Measurements from ENCODE around the gene COX6B2.
"Not testable (repeated sequence)": the region's sequence is repeated elsewhere in the genome, so short reads cannot be mapped to it uniquely, and the experiment has no call there.

The COX6B2 gene, protein sequence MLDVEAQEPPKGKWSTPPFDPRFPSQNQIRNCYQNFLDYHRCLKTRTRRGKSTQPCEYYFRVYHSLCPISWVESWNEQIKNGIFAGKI

DNA sequence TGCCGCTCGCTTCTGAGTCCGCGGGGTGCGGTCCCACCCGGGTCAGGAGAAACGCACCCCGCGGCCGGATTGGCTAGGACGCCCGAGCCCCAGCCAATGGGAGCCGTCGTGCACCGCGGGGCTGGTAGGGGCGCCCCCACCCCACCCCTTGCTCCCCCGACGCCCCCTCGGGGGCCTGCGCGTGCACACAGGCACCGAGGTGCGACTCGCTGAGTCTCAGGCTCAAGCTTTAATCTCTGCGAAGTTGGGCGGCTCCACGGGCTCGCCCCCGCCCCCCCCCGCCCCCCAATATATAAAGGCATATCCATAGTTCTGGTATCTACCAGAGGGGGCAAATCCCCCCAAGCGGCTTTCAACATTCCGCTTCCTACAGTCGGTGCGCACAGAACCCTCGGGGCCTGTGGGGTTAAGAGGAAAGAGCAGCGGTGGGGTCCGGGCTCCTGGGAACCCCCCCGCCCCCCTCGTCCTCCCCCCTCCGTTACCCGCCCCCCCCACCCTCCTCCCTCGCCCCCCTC is at the start of gene COX6B2:
COX6B2 (minus strand) TSS at position 22 of the 515 bp plus-strand sequence. CDS start 198 bp downstream, outside the sequence.
- DNase-seq (ENCODE audit: low spot score), result no peak

DNA sequence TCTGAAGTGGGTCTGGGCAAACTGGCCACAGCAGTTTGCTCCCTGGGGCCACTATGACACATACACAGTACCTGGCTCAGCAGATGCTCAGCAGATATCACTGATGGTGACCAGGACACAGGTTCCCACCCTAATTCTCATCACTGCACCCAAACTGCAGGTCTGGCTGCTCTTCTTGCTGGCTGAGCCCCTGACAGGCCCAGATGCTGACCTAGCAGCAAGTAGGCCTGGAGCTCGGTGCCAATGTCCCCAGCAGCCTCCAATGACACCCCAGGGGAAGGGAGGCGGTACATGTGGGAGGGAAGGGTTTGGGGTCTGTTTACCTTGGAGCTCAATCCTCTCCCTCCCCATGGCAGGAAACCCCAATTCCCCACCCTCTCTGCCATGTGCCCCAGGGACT is 48.0 kb upstream of the COX6B2 start:
- no peak for DNase-seq (ENCODE audit: low spot score)

DNA sequence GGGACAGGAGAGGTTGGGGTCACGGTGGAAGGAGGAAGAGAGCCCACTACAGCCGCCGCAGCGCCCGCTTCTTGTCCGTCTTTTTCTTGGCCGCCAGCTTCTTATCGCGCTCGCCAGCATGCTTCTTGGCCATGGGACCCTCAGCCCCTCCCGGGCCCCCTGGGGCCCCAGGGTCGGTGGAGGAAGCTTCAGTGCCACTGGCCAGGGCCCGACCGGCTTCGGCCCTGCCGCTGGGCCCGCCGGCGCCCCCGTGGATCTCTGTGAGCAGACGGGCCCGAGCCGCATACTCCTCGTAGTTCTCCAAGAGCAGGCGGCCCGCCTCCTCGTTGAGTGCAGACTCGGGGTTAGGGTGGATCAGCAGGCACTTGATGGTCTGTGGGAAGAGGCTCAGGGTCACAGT is 46.9 kb upstream of the COX6B2 start:
- DNase-seq (ENCODE audit: low spot score), result not testable (repeated sequence)

DNA sequence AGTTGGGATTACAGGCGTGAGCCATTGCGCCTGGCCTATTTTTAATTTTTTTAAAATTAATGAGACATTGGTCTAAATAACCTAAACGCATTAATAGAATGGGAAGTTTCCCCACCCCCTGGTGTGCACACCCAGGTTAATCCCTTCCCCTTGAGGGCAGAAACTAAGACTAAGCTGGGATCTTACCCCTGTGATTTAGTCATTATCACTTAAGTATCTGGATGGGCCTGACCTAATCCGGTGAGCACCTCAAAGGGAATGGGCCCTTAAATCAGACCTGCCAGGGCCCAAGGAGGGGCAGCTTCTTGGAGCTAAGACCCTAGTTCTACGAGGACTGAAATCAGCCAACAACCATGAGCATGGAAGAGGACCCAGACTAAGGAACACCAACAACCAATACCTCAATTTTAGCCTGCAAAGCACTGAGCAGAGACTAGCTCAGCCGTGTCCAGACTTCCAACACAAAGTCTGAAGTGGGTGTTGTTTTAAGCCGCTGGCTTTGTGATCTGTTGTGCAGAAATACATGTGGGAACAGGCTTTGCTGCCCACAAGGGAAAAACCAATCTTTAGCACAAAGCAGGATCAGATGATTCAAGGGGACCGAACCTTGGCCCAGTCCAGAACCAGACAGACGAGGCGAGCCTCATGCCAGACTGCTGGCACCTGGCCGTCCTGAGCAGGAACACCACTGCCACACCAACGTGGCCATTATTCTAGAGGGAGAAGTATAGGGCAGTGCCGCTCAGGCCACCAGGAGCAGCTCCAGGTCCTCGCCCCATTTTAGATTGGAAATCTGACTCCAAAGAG is 46.0 kb upstream of the COX6B2 start:
- no peak for DNase-seq (ENCODE audit: low spot score)

DNA sequence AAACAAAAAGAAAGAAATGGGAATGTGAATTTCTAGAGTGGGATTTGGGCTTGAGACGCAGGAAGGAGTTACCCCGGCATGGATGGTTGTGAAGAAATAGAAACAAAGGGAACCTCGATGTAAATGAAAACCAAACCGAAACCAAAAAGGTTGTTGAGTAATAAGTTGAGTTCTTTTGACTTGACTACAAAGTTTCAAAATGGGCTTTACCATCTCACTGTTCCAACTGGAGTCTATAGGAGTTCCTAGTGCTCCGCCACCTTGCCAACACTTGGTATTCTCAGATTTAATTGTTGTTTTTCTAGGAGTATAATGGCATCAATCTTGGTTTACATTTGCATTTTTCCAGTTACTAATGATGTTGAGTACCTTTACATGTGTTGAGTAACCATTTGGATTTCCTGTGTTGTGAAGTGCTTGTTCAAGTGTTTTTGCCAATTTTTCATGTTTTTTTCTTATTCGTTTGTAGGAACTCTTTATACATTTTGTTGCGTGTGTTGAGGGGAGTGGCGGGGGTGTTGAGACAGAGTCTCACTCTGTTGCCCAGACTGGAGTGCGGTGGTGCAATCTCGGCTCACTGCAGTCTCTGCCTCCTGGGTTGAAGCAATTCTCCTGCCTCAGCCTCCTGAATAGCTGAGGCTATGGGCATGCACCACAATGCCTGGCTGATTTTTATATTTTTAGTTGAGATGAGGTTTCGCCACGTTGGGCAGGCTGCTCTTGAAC is 43.8 kb upstream of the COX6B2 start:
- DNase-seq (ENCODE audit: low spot score), result no peak

DNA sequence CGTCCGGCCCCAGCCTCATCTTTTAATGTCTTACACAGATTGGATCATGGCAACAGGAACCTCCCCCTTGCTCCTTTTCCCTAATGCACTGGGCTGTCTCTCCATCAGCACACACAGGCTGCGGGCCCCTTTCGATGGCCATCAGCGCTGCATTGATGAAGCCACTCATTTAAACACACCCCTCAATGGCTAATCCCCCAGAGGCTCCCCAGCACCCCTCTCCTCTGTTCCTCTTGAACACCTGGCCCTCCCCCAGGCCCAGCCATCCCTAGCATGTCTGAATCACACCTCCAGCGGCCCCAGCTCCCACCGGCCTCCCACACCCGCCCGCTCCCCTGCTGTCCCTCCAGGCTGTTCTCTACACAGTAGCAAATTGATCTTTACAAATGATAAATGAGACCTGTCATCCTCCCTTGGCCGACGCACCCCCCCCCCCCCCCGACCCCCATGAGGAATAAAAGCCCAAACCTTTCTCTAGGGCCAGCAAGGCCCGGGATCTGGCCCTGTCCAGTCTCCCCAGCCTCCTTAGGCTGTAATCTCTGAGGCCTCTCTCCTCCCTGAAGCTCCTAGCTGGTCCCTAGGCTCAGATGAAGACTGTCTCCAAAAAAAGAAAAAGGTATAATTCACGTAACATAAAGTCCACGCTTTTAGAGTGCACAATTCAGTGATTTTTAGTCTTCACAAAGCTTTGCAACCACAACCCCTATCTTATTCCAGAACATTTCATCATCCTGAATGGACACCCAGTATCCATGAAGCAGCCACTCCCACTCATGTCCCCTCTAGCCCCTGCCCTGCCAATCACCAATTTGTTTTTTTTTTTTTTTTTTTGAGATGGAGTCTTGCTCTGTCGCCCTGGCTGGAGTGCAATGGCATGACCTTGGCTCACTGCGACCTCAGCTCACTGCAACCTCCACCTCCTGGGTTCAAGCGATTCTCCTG is 38.6 kb upstream of the COX6B2 start:
- DNase-seq (ENCODE audit: low spot score), result no peak

DNA sequence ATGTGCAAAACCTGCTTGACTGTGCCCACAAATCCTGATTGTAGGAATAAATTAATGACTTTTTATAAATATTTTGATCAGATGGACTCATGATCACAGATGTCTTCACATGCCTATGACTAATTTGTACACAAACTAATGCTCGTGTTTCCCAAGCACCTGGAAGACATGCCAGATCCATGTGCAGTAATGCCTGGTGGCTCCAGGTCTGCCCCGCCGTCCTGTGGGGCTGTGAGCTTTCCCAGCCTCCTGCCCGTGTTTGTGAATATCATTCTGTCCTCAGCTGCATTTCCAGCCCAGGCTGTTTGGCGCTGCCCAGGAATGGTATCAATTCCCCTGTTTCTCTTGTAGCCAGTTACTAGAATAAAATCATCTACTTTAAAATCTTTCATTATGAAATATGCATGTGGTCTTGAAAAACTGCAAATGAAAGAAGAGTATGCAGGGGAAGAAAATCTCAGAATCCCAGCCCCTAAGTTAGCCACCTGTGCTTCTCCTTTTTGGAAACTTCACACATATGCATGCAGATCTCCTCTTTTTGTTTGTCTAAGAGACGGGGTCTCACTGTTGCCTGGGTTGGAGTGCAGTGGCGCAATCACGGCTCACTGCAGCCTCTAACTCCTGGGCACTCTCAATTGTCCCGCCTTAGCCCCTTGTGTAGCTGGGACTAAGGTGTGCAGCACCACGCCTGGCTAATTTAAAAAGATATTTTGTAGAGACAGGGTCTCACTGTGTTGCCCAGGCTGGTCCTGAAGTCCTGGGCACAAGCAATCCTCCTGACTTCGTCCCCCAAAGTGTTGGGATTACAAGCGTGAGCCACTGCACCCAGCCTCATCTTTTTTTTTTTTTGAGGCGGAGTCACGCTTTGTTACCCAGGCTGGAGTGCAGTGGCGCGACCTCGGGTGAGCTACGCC is 37.4 kb upstream of the COX6B2 start:
- DNase-seq (ENCODE audit: low spot score), result no peak

DNA sequence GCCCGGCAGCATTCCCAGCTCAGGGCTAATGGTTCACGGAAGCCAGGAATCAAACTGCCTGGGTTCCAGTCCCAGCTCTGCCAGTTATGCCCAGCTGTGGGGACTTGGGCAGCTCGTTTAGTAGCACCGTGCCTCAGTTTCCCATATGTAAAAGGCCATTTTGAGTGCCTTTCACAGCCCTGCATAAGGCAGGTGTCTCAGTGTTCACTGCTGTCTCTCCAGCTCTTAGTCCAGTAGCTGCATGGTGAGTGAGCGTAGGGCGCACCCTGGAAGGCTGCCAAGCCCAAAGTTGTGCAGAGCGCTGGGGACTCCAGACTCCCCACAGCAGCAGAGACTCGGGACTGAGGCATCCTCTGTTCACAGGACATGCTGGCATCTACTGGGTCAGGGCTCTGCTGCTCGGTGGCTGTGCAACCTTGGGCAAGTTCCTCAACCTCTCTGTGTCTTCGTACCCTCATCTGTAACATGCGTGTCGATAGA is 36.7 kb upstream of the COX6B2 start:
- DNase-seq (ENCODE audit: low spot score), result no peak

DNA sequence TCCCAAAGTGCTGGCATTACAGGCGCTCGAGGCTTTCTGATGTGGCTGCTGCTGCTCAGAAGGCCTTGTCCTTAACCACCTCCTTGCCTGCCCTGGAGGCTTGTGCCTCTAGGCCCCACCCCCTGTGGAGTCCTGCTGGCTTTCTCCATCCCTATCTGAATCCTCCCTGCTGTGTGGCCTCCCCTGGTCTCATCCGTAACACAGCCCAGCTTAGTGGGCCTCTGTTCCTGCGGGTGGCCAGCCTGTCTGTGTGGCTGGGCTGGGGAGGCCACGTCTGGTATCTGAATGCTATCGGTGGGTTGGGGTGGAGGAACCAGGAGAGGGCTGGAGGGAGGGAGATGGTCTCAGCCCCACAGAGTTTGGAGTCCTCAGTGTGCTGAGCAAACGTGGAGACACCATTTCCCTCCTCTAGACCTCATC is 36.0 kb upstream of the COX6B2 start:
- DNase-seq (ENCODE audit: low spot score), result no peak

DNA sequence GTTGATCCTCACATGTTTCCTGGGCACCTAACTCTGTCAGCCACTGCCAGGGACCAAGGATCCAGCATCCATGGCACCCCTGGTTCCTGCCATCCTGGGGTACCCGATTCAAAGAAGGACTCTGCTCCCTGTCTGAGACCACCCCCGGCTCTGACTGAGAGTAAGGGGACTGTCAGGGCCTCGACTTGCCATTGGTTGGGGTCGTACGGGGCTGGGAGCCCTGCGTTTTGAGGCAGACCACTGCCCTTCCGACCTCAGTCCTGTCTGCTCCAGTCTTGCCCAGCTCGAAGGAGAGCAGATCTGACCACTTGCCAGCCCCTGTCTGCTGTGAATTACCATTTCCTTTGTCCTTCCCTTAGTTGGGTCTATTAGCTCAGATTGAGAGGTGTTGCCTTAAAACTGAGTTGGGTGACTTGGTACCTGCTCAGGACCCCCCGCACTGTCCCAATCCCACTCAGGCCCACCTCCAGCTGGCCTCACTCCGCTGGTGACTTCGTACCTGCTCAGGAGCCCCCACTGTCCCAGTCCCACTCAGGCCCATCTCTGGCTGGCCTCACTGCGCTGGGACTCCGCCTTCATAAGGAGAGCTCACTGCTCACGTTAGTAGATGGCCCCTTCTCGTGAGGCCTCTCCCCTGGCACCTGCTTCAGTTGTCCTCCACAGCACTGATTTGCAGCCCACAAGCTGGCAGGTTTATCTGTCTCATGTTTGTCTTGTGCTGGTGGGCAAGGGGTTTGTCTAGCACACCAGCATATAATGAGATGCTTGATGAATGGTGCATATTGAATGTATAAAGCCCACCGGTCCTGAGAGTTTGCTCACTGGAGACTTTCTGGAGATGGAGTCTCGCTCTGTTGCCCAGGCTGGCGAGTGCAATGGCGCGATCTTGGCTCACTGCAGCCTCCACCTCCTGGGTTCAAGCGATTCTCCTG is 35.1 kb upstream of the COX6B2 start:
- no peak for DNase-seq (ENCODE audit: low spot score)

DNA sequence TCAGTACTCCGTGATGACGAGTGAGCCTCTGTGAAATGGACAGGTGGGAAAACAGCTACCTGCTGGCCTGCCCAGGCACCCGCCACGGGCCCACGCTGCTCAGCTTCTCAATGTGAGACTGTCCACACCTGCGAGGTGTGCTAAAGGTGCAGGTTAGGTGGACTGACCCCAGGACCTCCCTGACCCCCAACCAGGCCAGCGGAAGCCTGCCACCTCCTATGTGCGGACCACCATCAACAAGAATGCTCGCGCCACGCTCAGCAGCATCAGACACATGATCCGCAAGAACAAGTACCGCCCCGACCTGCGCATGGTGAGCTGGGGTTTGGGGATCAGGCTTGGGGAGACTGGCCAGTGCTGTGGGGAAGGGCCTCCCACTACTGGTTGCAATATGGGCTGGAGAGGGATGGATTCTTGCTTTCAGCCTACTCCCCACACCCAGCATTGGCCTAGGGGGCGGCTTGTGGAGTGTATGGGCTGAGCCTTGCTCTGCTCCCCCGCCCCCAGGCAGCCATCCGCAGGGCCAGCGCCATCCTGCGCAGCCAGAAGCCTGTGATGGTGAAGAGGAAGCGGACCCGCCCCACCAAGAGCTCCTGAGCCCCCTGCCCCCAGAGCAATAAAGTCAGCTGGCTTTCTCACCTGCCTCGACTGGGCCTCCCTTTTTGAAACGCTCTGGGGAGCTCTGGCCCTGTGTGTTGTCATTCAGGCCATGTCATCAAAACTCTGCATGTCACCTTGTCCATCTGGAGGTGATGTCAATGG is 33.4 kb upstream of the COX6B2 start:
- no peak for DNase-seq (ENCODE audit: low spot score)

DNA sequence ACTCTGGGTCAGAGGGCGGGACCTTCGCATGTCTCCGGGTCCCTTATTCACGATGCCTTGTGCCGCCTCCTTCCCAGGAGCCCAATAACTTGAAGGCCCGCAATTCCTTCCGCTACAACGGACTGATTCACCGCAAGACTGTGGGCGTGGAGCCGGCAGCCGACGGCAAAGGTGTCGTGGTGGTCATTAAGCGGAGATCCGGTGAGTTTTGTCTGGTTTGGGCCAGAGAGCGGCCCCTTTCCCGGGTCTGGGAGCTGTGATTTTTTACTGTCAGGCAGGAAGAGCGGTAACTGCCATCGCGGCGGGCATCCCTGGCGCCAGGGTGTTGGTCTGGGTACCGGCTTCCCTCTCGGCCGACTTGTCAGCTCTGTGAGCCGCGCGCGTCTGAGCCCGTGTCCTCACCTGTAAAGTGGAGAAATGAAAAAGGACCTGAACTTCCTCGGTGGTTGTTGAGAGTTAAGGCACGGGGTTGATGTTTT is 32.0 kb upstream of the COX6B2 start:
- no peak for DNase-seq (ENCODE audit: low spot score)

DNA sequence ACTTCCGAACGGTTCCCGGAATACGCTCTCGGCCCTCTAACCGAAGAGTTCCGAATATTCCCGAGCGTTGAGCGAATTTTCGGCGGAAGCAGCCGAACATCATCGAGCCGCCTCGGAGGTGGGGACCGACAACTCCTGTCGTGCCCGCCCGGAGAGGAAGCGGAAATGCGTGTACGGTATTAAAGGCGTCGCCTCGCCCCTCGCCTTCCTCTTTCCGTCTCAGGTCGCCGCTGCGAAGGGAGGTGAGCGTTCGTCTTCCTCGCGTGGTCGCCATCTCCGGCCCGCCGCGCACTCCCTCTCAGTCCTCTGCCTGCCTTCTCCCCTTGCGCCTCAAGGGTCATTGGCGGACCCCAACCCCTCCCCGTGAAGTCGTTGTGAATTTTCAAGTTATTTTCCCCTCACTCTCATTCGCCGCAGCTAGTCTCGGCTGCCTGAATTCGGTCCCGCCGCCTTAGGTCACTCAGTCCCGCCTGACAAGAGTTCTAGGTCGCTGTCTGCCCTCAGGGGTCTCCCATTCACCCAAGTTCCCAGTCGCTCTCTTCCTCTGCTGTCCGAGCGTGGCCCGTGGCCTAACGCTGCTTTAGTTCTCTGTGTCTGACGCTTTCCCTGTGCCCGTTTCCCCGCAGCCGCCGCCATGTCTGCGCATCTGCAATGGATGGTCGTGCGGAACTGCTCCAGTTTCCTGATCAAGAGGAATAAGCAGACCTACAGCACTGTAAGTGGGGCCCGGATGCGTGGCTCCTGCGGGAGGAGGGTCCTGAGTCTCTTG is 31.4 kb upstream of the COX6B2 start, which contains the start of gene RPL28:
RPL28 (plus strand) TSS at position 209 of the 769 bp plus-strand sequence; CDS start at position 635, 426 bp downstream.
- DNase-seq (ENCODE audit: low spot score), result peak; percentile 98

DNA sequence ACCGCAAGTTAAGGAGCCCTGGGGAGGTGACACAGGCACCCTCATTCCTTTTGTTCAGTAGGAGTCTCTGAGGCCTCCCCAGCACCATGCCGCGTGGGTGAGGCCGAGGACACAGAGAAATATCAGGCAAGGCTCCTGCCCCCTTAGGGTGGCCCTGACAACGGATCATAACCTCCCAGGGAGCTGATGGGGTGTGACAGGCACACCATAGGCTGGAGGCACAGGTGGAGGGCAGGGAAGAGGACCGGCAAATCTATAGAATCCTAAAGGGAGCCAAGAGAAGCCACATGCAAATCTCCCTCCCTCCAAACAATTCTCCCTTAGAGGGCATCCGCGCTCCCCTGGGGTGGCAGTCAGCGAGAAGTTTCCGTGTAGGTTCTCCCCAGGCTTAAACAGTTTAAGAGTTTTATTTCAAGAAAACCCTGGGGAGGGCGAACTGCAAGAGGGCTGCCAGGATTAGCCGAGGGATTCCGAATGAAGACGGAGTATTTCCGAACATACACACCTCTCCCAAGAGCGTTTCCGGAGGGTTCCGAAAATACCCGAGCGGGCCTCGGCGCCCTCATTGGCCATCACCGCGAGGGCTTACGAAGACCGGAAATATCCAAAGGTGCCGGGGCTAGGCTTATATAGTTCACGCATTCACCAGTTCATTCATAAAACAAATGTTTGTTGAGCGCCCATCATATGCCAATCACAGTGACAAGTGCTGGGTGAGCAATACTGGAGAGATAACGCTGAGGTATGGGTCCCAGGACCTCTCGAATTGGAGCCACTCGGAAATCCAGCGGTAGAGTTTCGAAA is 30.6 kb upstream of the COX6B2 start:
- peak; percentile 95 for DNase-seq (ENCODE audit: low spot score)

DNA sequence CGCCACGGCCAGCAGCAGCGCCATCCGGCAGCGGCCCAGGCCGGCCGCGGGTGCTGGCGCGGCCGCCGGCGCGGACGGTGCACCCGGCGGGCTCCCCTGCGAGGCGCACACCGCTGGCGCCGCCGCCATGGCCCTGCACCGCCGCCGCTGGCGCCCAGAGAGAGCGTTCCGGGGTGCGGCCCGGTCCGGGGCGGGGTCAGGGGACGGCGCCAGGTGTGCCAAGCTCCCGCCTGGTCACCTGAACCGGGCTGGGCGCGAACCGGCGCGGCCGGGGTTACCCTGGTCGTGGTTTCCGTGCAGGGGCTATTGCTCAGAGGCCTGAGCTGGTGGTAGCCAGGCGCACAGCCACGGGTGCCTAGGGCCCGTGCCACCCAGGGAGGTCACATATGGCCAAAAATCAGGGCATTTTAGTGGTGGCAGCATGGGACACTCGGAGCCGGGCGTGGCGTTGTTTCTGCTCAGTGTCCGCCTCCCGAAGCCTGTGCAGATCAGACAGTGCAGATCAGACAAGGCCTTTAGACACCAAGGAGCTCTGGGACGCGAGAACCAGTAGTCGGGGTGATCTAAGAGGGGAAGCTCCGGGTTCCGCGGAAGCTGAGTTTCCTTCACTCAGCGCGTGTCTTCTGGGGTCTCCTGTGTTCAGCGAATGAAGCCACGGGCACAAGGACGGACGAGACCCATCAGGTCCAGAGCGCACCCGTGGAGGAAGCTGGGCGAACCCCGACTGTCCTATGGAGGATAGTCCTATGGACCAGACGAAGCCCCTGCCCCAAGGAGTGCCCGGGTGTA is 29.8 kb upstream of the COX6B2 start, which contains the start of gene TMEM238:
TMEM238 (minus strand) TSS at position 162 of the 789 bp plus-strand sequence; CDS start at position 129, 33 bp downstream.
- peak; percentile 18 for DNase-seq (ENCODE audit: low spot score)
